NCI-H69 (cell line): ENCODE results near the gene WDR20.
"Not testable (repeated sequence)": the region's sequence is repeated elsewhere in the genome, so short reads cannot be mapped to it uniquely, and the experiment has no call there.

Experiments used
- DNase-seq: peaks from one replicate; lab custom pipeline; 2025; lab: John Stamatoyannopoulos, UW

Gene WDR20, protein sequence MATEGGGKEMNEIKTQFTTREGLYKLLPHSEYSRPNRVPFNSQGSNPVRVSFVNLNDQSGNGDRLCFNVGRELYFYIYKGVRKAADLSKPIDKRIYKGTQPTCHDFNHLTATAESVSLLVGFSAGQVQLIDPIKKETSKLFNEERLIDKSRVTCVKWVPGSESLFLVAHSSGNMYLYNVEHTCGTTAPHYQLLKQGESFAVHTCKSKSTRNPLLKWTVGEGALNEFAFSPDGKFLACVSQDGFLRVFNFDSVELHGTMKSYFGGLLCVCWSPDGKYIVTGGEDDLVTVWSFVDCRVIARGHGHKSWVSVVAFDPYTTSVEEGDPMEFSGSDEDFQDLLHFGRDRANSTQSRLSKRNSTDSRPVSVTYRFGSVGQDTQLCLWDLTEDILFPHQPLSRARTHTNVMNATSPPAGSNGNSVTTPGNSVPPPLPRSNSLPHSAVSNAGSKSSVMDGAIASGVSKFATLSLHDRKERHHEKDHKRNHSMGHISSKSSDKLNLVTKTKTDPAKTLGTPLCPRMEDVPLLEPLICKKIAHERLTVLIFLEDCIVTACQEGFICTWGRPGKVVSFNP

DNA sequence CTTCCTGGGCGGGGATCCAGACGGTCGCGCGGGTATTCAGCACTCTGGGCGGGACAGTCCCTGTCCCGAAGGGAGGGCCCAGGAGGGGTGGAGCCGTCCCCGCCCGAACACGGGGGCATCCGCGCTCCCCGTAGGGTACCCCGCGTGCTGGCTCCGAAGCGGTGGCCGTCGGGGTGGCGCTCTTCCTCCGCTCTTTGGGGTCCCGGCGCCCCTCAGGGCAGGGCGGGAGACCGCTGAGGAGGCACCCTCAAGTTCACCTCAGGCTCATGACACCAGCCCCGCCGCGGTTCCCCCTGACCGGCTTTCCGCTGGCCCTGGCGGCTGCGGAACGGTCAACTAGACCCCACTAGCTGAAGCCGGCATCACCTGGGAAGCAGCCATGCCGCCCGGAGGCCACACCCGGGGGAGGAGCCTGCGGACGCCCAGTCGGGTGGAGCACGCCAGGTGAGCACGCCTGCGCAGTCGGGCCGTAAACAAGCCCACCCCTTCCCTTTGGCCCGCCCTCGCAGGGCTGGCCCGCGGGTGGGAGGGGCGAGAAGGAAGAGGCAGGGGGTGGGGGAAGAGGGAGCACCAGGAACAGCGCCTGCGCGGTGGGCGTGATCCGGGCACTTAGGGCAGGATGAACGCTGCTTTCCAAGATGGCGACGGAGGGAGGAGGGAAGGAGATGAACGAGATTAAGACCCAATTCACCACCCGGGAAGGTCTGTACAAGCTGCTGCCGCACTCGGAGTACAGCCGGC, at the start of gene WDR20:
Gene WDR20 (plus strand): TSS at position 612 of the 741 bp plus-strand sequence. CDS start 27 bp downstream, at position 639.
- DNase-seq, result peak; percentile 99

GRCh38 chr14:102090713-102091112, 49.0 kb upstream of the WDR20 start:
- no peak for DNase-seq

- no peak for DNase-seq
Measured at GRCh38 chr14:102092806-102093205, 46.9 kb upstream of the WDR20 start.

GRCh38 chr14:102094101-102094500, 45.6 kb upstream of the WDR20 start:
- peak; percentile 26 for DNase-seq

DNA sequence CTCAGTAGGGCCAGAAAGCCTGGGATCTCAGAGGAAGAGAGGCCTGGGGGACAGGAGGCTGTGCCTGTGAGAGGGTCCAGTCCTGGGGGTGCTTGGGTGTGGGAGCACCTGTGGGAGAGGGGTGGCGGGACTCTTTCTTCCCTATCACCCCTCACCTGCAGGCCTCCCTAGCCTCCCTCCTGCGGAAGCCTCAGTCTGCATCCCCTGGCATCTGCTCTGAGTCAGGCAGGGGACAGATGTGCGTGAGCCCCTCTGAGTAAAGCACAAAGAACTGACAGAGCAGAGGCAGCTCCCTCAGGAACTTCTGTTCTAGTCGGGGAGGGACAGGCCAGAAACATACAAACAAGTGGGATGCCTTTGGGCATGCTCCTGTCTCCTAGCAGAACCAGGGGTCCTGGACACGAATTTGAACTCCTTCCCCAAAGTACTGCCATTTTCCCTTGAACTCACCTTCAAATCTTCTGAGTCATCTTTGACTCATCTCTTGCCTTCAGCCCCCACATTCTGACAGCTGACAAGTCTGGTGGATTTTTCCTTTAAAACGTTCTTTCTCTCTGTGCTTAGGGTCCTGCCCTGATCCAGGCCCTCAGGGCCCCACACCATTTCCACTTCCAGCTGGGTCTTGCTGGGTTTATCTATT, 44.3 kb upstream of the WDR20 start:
- no peak for DNase-seq

- DNase-seq, result no peak
Measured at GRCh38 chr14:102095871-102096568, 43.7 kb upstream of the WDR20 start.

DNA sequence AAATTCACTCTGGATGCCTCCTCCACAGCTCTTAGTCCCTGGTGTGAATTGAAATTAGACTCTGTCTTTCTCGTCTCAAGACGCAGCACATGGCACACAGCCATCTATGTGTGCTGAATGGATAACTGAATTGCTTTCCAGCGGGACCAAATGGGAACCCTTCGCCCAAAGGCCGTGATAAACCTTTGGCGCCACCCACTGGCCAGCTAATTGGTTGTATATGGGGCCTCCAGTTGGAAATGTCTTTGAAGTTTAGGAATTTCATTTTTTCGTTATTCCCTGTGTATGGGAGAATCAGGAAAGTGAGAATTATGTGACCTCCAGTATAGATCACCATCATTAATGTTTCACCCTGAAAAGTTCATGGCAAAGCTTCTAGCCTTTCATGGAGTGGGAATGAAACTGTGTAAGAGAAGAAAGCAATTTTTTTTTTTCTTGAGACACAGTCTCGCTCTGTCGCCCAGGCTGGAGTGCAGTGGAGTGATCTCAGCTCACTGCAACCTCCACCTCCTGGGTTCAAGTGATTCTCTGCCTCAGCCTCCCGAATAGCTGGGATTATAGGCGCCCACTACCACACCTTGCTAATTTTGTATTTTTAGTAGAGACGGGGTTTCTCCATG, 43.0 kb upstream of the WDR20 start:
- DNase-seq, result peak; percentile 86

DNA sequence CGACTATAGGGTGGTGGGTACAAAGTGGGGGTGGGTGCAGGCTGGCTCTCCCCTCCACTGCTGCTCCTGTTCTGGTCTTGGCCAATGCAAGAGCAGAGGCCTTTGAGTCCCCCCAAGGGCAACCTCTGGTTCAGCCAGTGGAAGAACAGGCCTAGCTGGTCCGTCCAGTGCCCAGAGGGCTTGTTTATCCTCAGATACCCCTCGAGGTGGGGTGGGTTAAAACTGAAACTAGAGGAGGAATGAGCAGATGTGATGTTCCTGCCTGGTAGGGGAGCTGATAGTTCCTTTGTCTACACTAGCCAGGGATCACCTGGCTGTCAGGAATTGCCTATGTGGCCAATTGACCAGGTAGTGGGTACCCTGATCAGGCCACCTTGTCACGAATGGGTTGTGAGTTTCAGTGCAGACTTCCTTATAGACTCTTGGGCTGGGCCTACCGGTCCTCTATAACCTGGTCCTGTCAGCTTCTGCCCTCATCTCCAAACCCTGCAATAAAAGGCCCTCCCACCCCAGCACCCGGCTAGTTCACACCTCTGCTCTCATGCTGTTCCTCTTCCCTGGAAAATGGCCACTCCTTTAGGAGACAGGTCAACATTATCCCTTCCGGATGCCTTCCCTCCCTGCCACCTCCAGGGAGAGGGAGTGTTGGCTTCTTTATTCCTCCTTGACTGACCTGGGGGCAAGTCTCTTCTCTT, 42.1 kb upstream of the WDR20 start:
- no peak for DNase-seq

DNA sequence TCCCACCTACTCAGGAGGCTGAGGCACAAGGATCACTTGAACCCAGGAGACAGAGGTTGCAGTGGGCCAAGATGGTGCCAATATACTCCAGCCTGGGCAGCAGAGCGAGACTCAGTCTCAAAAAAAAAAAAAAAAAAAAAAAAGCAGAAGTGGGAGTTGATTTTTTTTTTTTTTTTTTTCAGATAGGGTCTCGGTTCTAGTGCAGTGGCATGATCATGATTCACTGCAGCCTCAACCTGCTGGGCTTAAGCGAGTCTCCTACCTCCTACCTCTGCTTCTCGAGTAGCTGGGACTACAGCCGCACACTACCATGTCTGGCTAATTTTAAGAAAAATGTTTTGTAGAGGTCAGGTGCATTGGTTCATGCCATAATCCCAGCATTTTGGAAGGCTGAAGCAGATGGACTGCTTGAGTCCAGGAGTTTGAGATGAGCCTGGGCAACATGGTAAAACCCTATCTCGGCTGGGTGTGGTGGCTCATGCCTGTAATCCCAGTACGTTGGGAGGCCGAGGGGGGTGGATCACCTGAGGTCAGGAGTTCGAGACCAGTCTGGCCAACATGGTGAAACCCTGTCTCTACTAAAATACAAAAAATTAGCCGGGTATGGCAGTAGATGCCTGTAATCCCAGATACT, 36.5 kb upstream of the WDR20 start:
- no peak for DNase-seq

GRCh38 chr14:102105369-102105768, 34.3 kb upstream of the WDR20 start:
- peak; percentile 21 for DNase-seq

GRCh38 chr14:102109332-102109731, 30.4 kb upstream of the WDR20 start:
- DNase-seq, result not testable (repeated sequence)

- no peak for DNase-seq
Measured at GRCh38 chr14:102111101-102111500, 28.6 kb upstream of the WDR20 start.

GRCh38 chr14:102116361-102117180, 23.1 kb upstream of the WDR20 start:
- DNase-seq, result no peak

GRCh38 chr14:102117852-102118251, 21.8 kb upstream of the WDR20 start:
- DNase-seq, result no peak

DNA sequence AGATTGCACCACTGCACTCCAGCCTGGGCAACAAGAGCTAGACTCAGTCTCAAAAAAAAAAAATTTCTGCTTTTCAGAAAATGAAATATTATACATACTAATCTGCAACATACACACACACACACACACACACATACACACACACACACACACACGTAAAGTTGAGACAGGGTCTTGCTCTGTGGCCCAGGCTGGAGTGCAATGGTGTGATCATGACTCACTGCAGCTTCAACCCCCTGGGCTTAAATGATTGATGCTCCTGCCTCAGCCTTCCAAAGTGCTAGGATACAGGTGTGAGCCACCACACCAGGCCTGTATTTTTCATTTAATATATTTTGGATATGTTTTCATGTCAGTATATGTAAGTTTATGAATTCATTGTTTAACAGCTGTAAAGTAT, 18.8 kb upstream of the WDR20 start:
- peak; percentile 7 for DNase-seq

DNA sequence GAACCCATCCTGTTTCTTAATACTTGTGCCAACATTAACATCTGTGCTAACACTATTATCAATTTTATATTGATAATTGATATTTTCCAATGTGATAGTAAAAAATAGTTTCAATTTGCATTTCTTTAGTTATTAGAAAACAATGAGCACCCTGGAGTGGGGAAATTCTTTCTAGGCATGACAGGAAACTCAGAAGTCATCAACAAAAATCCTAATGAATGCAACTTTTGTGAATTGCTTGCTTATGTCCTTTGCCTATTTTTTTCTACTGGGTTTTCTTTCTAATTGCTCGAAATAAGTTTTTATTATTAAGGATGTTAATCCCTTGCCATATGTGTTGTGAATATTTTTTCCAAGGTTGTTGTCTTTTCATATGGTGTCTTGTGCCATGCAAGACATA, 18.1 kb upstream of the WDR20 start:
- DNase-seq, result no peak

GRCh38 chr14:102124419-102124818, 15.3 kb upstream of the WDR20 start:
- DNase-seq, result no peak

GRCh38 chr14:102125546-102125945, 14.2 kb upstream of the WDR20 start:
- peak; percentile 28 for DNase-seq

- no peak for DNase-seq
Measured at GRCh38 chr14:102126807-102127455, 12.8 kb upstream of the WDR20 start.
